Thoracic aorta (tissue), 2 donors: ENCODE data around the gene CACNG7. TPM values are rescaled to one million over a fixed set of nuclear protein-coding genes. Genes with fewer than 3 reads are reported as not detected.

Experiments
- ATAC-seq: fragments of 150-250 bp; one replicate; pipeline ENCODE4 v1.8.0; 2017; ENCODE audit warnings: low read depth; ENCODE audit not compliant: insufficient number of reproducible peaks, low FRiP score
- DNase-seq: peaks from one replicate; pipeline ENCODE4 v3.0.0-alpha.2; 2020; ENCODE audit warnings: low spot score
- H3K27ac ChIP-seq, 2 donors: fragments of 200-600 bp; sonication (generic); 1 replicate in 1 of 2; 2 replicates in 1 of 2; pipeline ENCODE4 v1.5.1; 2016; ENCODE audit warnings: mild to moderate bottlenecking in 2 of 2, moderate library complexity in 2 of 2
- H3K27me3 ChIP-seq: fragments of 200-600 bp; sonication (generic); replicated peaks from 2 replicates; pipeline ENCODE4 v1.6.0; 2016; ENCODE audit warnings: mild to moderate bottlenecking; ENCODE audit not compliant: insufficient read depth
- H3K36me3 ChIP-seq: fragments of 200-600 bp; sonication (generic); one replicate; pipeline ENCODE4 v1.5.1; 2016
- H3K4me1 ChIP-seq, 2 donors: fragments of 200-600 bp; sonication (generic); 1 replicate in 1 of 2; 2 replicates in 1 of 2; pipeline versions ENCODE4 v1.5.1 to v1.6.0; 2016; ENCODE audit warnings: low read depth in 2 of 2, mild to moderate bottlenecking in 1 of 2; ENCODE audit not compliant: control insufficient read depth in 1 of 2
- H3K4me3 ChIP-seq: fragments of 200-600 bp; sonication (generic); 2 replicates; pipeline ENCODE4 v1.5.1; 2016; ENCODE audit warnings: mild to moderate bottlenecking
- H3K9me3 ChIP-seq: fragments of 200-600 bp; sonication (generic); 2 replicates; pipeline ENCODE4 v1.5.1; 2016
- total RNA-seq, 2 donors: library from RNA; depleted of rRNA; stranded (reverse); fragments of >200 nt; gene quantifications; one replicate each; pipeline versions ENCODE4 v1.1.0 to v1.2.3, GENCODE V29; 2016
- TF ChIP-seq, protein P1 (sequence below): fragments of 200-600 bp; sonication (generic); IDR thresholded peaks from one replicate; pipeline ENCODE4 v1.5.1; 2019; ENCODE audit warnings: antibody characterized with exemption

CACNG7 gene
- total RNA-seq, 2 donors from 2014 or later: not detected

DNA sequence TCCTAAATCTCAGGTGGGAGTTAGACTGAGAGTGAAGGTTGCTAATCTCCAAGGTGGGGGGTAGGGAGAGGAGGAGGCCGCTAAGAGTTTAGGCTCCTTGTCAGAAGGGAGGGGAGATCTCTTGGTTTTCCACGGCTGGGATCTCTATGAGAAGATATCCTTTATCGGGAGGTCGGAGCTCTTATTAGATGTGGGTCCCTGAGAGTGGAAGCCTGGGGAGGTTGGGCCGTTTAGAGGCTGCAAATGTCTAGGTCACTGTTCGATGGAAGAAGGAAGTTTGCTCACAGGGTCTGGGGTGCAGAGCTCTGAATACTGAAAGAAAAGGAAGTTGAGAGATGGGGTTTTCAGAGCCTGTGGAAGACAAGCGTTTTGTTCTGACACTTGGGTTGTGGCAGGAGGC, 37.6 kb upstream of the CACNG7 start:
- Histone ChIP-seq H3K9me3 (no peaks in the 10 kb centered on the region), H3K36me3 (peaks cover 41% of the 10 kb centered on the region), H3K4me1 (peaks cover 33 to 58% of the 10 kb centered on the region in 2 donors), H3K27ac (peak overlapping the region in 1 of 2 donors; percentile 8), H3K27me3 (no peaks in the 10 kb centered on the region), H3K4me3 (no peak overlapping the region)
- no peak for DNase-seq
- TF ChIP-seq, protein P1, sequence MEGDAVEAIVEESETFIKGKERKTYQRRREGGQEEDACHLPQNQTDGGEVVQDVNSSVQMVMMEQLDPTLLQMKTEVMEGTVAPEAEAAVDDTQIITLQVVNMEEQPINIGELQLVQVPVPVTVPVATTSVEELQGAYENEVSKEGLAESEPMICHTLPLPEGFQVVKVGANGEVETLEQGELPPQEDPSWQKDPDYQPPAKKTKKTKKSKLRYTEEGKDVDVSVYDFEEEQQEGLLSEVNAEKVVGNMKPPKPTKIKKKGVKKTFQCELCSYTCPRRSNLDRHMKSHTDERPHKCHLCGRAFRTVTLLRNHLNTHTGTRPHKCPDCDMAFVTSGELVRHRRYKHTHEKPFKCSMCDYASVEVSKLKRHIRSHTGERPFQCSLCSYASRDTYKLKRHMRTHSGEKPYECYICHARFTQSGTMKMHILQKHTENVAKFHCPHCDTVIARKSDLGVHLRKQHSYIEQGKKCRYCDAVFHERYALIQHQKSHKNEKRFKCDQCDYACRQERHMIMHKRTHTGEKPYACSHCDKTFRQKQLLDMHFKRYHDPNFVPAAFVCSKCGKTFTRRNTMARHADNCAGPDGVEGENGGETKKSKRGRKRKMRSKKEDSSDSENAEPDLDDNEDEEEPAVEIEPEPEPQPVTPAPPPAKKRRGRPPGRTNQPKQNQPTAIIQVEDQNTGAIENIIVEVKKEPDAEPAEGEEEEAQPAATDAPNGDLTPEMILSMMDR: no peak
- no peak for ATAC-seq

DNA sequence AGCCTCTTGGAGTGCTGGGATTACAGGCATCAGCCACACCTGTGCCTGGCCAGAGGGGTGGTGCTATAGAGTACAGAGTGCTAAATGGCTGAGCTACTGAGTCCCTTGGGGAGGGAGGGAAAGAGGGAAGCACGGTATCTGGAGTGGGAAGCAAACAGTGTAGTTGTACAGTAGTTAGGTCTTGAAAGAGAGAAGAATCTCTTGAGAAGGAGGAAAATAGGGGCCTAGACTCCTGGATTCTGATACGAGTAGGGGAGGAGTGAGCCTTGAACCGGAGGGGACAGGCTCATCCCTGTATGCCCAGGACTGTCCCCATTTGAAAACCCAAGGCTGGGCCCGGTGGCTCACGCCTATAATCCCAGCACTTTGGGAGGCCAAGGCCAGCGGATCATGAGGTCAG, 36.3 kb upstream of the CACNG7 start:
- peaks cover 26 to 50% of the 10 kb centered on the region in 2 donors for H3K4me1 ChIP-seq
- no peak for ATAC-seq
- no peak overlapping the region for H3K27ac ChIP-seq
- DNase-seq: no peak
- no peak overlapping the region for H3K4me3 ChIP-seq
- no peaks in the 10 kb centered on the region for H3K27me3 ChIP-seq
- peaks cover 44% of the 10 kb centered on the region for H3K36me3 ChIP-seq
- TF ChIP-seq, protein P1: no peak
- H3K9me3 ChIP-seq: no peaks in the 10 kb centered on the region

DNA sequence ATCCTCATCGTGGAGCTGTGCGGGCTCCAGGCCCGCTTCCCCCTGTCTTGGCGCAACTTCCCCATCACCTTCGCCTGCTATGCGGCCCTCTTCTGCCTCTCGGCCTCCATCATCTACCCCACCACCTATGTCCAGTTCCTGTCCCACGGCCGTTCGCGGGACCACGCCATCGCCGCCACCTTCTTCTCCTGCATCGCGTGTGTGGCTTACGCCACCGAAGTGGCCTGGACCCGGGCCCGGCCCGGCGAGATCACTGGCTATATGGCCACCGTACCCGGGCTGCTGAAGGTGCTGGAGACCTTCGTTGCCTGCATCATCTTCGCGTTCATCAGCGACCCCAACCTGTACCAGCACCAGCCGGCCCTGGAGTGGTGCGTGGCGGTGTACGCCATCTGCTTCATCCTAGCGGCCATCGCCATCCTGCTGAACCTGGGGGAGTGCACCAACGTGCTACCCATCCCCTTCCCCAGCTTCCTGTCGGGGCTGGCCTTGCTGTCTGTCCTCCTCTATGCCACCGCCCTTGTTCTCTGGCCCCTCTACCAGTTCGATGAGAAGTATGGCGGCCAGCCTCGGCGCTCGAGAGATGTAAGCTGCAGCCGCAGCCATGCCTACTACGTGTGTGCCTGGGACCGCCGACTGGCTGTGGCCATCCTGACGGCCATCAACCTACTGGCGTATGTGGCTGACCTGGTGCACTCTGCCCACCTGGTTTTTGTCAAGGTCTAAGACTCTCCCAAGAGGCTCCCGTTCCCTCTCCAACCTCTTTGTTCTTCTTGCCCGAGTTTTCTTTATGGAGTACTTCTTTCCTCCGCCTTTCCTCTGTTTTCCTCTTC, 35.1 kb upstream of the CACNG7 start:
- Histone ChIP-seq H3K36me3 (peaks cover 44% of the 10 kb centered on the region), H3K4me3 (no peak overlapping the region), H3K27me3 (no peaks in the 10 kb centered on the region), H3K9me3 (no peaks in the 10 kb centered on the region), H3K27ac (no peak overlapping the region), H3K4me1 (peaks cover 30 to 53% of the 10 kb centered on the region in 2 donors)
- DNase-seq: no peak
- TF ChIP-seq, protein P1: no peak
- ATAC-seq: no peak

DNA sequence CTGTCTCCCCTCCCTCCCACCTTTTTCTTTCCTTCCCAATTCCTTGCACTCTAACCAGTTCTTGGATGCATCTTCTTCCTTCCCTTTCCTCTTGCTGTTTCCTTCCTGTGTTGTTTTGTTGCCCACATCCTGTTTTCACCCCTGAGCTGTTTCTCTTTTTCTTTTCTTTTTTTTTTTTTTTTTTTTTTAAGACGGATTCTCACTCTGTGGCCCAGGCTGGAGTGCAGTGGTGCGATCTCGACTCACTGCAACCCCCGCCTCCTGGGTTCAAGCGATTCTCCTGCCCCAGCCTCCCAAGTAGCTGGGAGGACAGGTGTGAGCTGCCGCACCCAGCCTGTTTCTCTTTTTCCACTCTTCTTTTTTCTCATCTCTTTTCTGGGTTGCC, 34.5 kb upstream of the CACNG7 start:
- Histone ChIP-seq H3K27ac (no peak overlapping the region), H3K9me3 (no peaks in the 10 kb centered on the region)
- TF ChIP-seq, protein P1: no peak

DNA sequence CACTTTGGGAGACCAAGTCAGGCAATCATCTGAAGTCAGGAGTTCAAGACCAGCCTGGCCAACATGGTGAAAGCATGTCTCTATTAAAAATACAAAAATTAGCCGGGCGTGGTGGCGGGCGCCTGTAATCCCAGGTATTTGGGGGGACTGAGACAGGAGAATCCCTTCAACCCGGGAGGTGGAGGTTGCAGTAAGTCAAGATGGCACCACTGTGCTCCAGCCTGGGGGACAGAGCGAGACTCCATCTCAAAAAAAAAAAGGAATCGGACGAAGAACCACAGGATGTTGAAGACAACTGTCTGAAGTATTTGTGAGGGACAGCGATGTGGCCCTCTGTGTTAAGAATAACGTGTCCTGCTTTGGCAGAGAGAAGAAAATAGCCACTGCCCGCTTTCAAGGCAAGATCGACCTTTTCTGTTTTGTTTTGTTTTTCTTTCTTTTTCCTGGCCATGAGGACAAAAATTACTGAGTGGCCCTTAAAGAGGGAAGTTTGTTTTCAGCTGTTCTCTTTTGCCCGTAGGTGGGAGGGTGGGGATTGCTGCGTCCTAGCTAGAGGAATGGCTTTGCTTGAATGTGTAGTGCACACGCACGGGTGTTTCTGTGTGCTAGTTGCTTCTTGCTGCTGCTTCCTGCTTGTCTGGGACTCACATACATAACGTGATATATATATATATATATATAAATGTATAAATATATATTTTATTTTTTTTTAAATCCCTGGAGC, 33.3 kb upstream of the CACNG7 start:
- H3K9me3 ChIP-seq: no peaks in the 10 kb centered on the region
- H3K27me3 ChIP-seq: no peaks in the 10 kb centered on the region
- DNase-seq (no peak), ATAC-seq (no peak)
- H3K36me3 ChIP-seq: peaks cover 44% of the 10 kb centered on the region
- TF ChIP-seq, protein P1: no peak
- H3K4me1 ChIP-seq: peaks cover 24 to 57% of the 10 kb centered on the region in 2 donors
- no peak overlapping the region for H3K27ac ChIP-seq
- no peak overlapping the region for H3K4me3 ChIP-seq

More for the DNA sequence above, 34.5 kb upstream of the CACNG7 start:
- no peak for ATAC-seq
- H3K36me3 ChIP-seq: peaks cover 44% of the 10 kb centered on the region
- no peak overlapping the region for H3K4me3 ChIP-seq
- peaks cover 31 to 59% of the 10 kb centered on the region in 2 donors for H3K4me1 ChIP-seq
- no peaks in the 10 kb centered on the region for H3K27me3 ChIP-seq
- no peak for DNase-seq
